Liver (tissue), 9 donors: ENCODE results near the gene CLIC3. TPM values are rescaled to one million over a fixed set of nuclear protein-coding genes. Genes with fewer than 3 reads are reported as not detected.

Experiments
- DNase-seq: peaks from one replicate; pipeline ENCODE4 v3.0.0-alpha.2; 2017; ENCODE audit warnings: low spot score
- H3K27ac ChIP-seq, 2 donors: one replicate each; pipeline ENCODE4 v1.7.0; 2013; ENCODE audit warnings: inconsistent platforms in 2 of 2, low read length in 2 of 2, control low read depth in 1 of 2, low read depth in 1 of 2, mild to moderate bottlenecking in 1 of 2
- H3K27me3 ChIP-seq, 4 donors: one replicate each; pipeline versions ENCODE4 v1.6.1 to v1.7.0; 2013; ENCODE audit warnings: low read length in 3 of 4, inconsistent platforms in 1 of 4, mild to moderate bottlenecking in 1 of 4, moderate library complexity in 1 of 4; ENCODE audit not compliant: control insufficient read depth in 4 of 4, insufficient read depth in 4 of 4
- H3K36me3 ChIP-seq, 4 donors: one replicate each; pipeline versions ENCODE4 v1.6.1 to v1.7.0; 2013; ENCODE audit warnings: low read length in 3 of 4, mild to moderate bottlenecking in 3 of 4, low read depth in 1 of 4, moderate library complexity in 1 of 4; ENCODE audit not compliant: control insufficient read depth in 4 of 4, insufficient read depth in 3 of 4
- H3K4me1 ChIP-seq, 4 donors: one replicate each; pipeline versions ENCODE4 v1.6.1 to v1.7.0; 2013; ENCODE audit warnings: low read length in 3 of 4, mild to moderate bottlenecking in 3 of 4, moderate library complexity in 1 of 4; ENCODE audit not compliant: control insufficient read depth in 4 of 4, insufficient read depth in 4 of 4
- H3K4me3 ChIP-seq, 3 donors: one replicate each; pipeline versions ENCODE4 v1.6.1 to v1.7.0; 2013; ENCODE audit warnings: low read length in 3 of 3, control low read depth in 1 of 3, low read depth in 1 of 3, mild to moderate bottlenecking in 1 of 3
- H3K9ac ChIP-seq, 2 donors: one replicate each; pipeline ENCODE4 v1.7.0; 2013; ENCODE audit warnings: low read length in 2 of 2, mild to moderate bottlenecking in 2 of 2, moderate library complexity in 2 of 2, control low read depth in 1 of 2, low read depth in 1 of 2
- H3K9me3 ChIP-seq, 4 donors: one replicate each; pipeline versions ENCODE4 v1.6.1 to v1.7.0; 2013; ENCODE audit warnings: low read length in 3 of 4; ENCODE audit not compliant: control insufficient read depth in 4 of 4
- FOXA1 ChIP-seq: IDR thresholded peaks from 2 replicates; pipeline ENCODE4 v1.6.1; 2016; ENCODE audit warnings: antibody characterized with exemption
- FOXA2 ChIP-seq: IDR thresholded peaks from 2 replicates; pipeline ENCODE4 v1.6.1; 2016; ENCODE audit warnings: antibody characterized with exemption
- GABPA ChIP-seq, 2 donors: IDR thresholded peaks in 1 of 2; conservative IDR thresholded peaks in 1 of 2; 2 replicates each; pipeline ENCODE4 v1.6.1; 2016; ENCODE audit warnings: antibody characterized with exemption in 2 of 2, mild to moderate bottlenecking in 1 of 2, moderate library complexity in 1 of 2
- HNF4A ChIP-seq, 2 donors: conservative IDR thresholded peaks; 2 replicates each; pipeline ENCODE4 v1.6.1; 2016; ENCODE audit warnings: antibody characterized with exemption in 2 of 2, mild to moderate bottlenecking in 2 of 2
- HNF4G ChIP-seq: IDR thresholded peaks from 2 replicates; pipeline ENCODE4 v1.6.1; 2016; ENCODE audit warnings: antibody characterized with exemption
- JUND ChIP-seq, 2 donors: IDR thresholded peaks; 2 replicates each; pipeline ENCODE4 v1.6.1; 2016; ENCODE audit warnings: antibody characterized with exemption in 2 of 2
- MAX ChIP-seq: IDR thresholded peaks from 2 replicates; pipeline ENCODE4 v1.6.1; 2016; ENCODE audit warnings: antibody characterized with exemption
- NR2F2 ChIP-seq: IDR thresholded peaks from 2 replicates; pipeline ENCODE4 v1.6.1; 2016; ENCODE audit warnings: antibody characterized with exemption
- RAD21 ChIP-seq, 2 donors: IDR thresholded peaks; 2 replicates each; pipeline ENCODE4 v1.6.1; 2016; ENCODE audit warnings: antibody characterized with exemption in 2 of 2, mild to moderate bottlenecking in 2 of 2
- RXRA ChIP-seq, 2 donors: IDR thresholded peaks; 2 replicates each; pipeline ENCODE4 v1.6.1; 2017 to 2018; ENCODE audit warnings: antibody characterized with exemption in 2 of 2, mild to moderate bottlenecking in 1 of 2
- SP1 ChIP-seq: IDR thresholded peaks from 2 replicates; pipeline ENCODE4 v1.6.1; 2018; ENCODE audit warnings: antibody characterized with exemption, mild to moderate bottlenecking
- TAF1 ChIP-seq: conservative IDR thresholded peaks from 2 replicates; pipeline ENCODE4 v1.6.1; 2016; ENCODE audit warnings: antibody characterized with exemption, mild to moderate bottlenecking
- YY1 ChIP-seq: IDR thresholded peaks from 2 replicates; pipeline ENCODE4 v1.6.1; 2016; ENCODE audit warnings: antibody characterized with exemption, mild to moderate bottlenecking
- ZBTB33 ChIP-seq: IDR thresholded peaks from 2 replicates; pipeline ENCODE4 v1.6.1; 2016; ENCODE audit warnings: antibody characterized with exemption
- WGBS: extraction: QIAGEN DNeasy Blood & Tissue Kit; methylation state at CpG from one replicate; pipeline ENCODE4 v1.1.7; 2013; 5-methylcytosine and 5-hydroxymethylcytosine counted together
- polyA plus RNA-seq, 2 donors: library from polyadenylated mRNA; stranded (reverse) in 1 of 2; unstranded in 1 of 2; fragments of 200-250 nt in 1 of 2; fragments of >200 nt in 1 of 2; fragmentation: Nextera tagmentation in 1 of 2; extraction: Ambion mirVana in 1 of 2; gene quantifications; one replicate each; pipeline versions ENCODE4 v1.2.1 to v1.2.3, GENCODE V29; 2013 to 2015
- total RNA-seq, 2 donors: library from RNA; depleted of rRNA; stranded (reverse); fragments of >200 nt; gene quantifications; one replicate each; pipeline ENCODE4 v1.2.3, GENCODE V29; 2014
- TF ChIP-seq, protein P1 (sequence below): IDR thresholded peaks from 2 replicates; pipeline ENCODE4 v1.6.1; 2016; ENCODE audit warnings: antibody characterized with exemption, mild to moderate bottlenecking
- TF ChIP-seq, protein P2 (sequence below): IDR thresholded peaks from 2 replicates; pipeline ENCODE4 v1.6.1; 2016; ENCODE audit warnings: antibody characterized with exemption
- donor health status: healthy.
- donor health status: healthy.
- donor health status: healthy.
- donor health status: healthy.
- donor health status: healthy.

Gene CLIC3
- total and polyA plus RNA-seq, 4 donors: 0.33 to 0.83 (median 0.40) TPM

DNA sequence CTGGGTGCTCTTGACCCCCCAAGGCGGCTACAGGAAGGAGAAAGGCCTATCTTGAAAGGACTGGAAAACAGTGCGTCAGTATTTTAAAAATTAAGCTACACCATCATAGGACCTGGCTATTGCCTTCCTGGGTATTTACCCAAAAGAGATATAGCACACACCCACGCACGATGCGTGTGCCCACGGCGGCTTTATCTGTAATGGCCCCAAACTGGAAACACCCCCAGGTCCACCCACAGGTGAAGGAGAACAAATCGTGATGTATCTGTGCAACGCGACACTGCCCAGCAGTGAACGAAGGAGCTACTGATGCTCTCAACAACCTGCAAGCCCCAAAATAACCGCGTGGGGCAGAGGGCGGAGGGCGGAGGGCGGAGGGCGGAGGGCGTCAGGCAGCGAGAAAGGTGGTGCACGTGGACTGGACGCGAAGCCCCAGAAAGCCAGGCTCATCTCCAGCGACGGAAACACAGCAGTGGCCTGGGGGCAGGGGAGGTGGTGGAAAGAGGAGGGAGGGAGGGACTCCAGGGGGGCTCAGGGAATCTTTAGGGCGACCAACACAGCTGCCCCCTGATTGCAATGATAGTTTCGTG, 31.4 kb downstream of the CLIC3 start:
- Histone ChIP-seq H3K4me3 (no peak overlapping the region), H3K27ac (no peak overlapping the region), H3K9ac (no peak overlapping the region), H3K9me3 (no peaks in the 10 kb centered on the region), H3K36me3 (no peaks in the 10 kb centered on the region), H3K4me1 (peaks cover 0 to 2% (median 0%) of the 10 kb centered on the region in 4 donors), H3K27me3 (no peaks in the 10 kb centered on the region)
- DNase-seq: no peak
- TF ChIP-seq MAX (no peak), FOXA1 (no peak), HNF4G (no peak)
- WGBS: 83% methylated on average over 26 of the region's 26 CpGs

DNA sequence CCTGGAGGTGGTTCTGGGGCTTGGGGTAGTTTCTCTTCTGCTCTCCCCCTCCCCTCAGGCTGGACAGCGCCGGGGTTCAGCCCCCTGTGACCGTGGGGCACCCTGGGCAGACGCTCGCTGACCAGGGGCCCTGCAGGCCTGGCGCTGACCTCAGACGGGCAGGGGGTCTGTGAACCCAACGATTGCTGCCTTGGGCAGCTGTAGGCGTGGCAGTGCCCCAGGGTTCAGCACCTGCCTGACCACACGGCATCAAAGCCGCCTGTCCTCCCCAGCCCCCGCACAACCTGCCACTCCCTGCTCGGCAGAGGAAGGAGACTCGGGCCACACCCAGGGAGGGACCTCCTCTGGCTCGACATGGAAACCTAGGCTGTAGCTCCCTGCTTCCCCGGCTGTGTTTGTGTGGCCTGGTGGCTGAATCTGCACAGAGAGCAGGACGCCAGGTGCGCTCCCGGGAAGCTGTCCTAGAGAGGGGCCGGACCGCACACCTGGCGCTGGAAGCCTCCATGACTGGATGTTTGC, 32.1 kb downstream of the CLIC3 start:
- H3K4me3 ChIP-seq: no peak overlapping the region
- no peaks in the 10 kb centered on the region for H3K27me3 ChIP-seq
- no peak overlapping the region for H3K9ac ChIP-seq
- TF ChIP-seq HNF4G: no peak
- TF ChIP-seq GABPA (IDR thresholded peaks at IDR 0.05 in 1 of 2, conservative IDR thresholded peaks at IDR 0.05 in 1 of 2): no peak
- TF ChIP-seq TAF1: no peak
- TF ChIP-seq, protein P1, sequence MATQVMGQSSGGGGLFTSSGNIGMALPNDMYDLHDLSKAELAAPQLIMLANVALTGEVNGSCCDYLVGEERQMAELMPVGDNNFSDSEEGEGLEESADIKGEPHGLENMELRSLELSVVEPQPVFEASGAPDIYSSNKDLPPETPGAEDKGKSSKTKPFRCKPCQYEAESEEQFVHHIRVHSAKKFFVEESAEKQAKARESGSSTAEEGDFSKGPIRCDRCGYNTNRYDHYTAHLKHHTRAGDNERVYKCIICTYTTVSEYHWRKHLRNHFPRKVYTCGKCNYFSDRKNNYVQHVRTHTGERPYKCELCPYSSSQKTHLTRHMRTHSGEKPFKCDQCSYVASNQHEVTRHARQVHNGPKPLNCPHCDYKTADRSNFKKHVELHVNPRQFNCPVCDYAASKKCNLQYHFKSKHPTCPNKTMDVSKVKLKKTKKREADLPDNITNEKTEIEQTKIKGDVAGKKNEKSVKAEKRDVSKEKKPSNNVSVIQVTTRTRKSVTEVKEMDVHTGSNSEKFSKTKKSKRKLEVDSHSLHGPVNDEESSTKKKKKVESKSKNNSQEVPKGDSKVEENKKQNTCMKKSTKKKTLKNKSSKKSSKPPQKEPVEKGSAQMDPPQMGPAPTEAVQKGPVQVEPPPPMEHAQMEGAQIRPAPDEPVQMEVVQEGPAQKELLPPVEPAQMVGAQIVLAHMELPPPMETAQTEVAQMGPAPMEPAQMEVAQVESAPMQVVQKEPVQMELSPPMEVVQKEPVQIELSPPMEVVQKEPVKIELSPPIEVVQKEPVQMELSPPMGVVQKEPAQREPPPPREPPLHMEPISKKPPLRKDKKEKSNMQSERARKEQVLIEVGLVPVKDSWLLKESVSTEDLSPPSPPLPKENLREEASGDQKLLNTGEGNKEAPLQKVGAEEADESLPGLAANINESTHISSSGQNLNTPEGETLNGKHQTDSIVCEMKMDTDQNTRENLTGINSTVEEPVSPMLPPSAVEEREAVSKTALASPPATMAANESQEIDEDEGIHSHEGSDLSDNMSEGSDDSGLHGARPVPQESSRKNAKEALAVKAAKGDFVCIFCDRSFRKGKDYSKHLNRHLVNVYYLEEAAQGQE: no peak
- TF ChIP-seq, protein P2, sequence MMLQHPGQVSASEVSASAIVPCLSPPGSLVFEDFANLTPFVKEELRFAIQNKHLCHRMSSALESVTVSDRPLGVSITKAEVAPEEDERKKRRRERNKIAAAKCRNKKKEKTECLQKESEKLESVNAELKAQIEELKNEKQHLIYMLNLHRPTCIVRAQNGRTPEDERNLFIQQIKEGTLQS: no peak
- TF ChIP-seq HNF4A (conservative IDR thresholded peaks at IDR 0.05): no peak
- TF ChIP-seq RXRA (IDR thresholded peaks at IDR 0.05): no peak
- TF ChIP-seq SP1: no peak
- no peak for TF ChIP-seq RAD21 (IDR thresholded peaks at IDR 0.05)
- H3K4me1 ChIP-seq: peaks cover 0 to 2% (median 0%) of the 10 kb centered on the region in 4 donors
- DNase-seq: no peak
- no peaks in the 10 kb centered on the region for H3K36me3 ChIP-seq
- H3K9me3 ChIP-seq: no peaks in the 10 kb centered on the region
- WGBS: 66% methylated on average over 22 of the region's 22 CpGs
- no peak overlapping the region for H3K27ac ChIP-seq

- no peak for DNase-seq
- no peak overlapping the region for H3K27ac ChIP-seq
Measured at GRCh38 chr9:136963751-136964150, 32.6 kb downstream of the CLIC3 start.

More at GRCh38 chr9:136963751-136964150, 32.6 kb downstream of the CLIC3 start:
- WGBS: 91% methylated on average over 12 of the region's 12 CpGs
- TF ChIP-seq JUND (IDR thresholded peaks at IDR 0.05) (no peak), YY1 (no peak), NR2F2 (no peak), ZBTB33 (no peak), RXRA (IDR thresholded peaks at IDR 0.05) (no peak), SP1 (no peak), FOXA1 (no peak), GABPA (IDR thresholded peaks at IDR 0.05 in 1 of 2, conservative IDR thresholded peaks at IDR 0.05 in 1 of 2) (no peak), HNF4G (no peak), FOXA2 (no peak), HNF4A (conservative IDR thresholded peaks at IDR 0.05) (no peak)
- TF ChIP-seq, protein P2: no peak
- Histone ChIP-seq H3K4me1 (peaks cover 0 to 2% (median 0%) of the 10 kb centered on the region in 4 donors), H3K36me3 (no peaks in the 10 kb centered on the region), H3K4me3 (no peak overlapping the region), H3K9ac (no peak overlapping the region), H3K27me3 (no peaks in the 10 kb centered on the region), H3K9me3 (no peaks in the 10 kb centered on the region)
